ENCODE data around the gene TNS3. TPM values are rescaled to one million over a fixed set of nuclear protein-coding genes. Genes with fewer than 3 reads are reported as not detected.

Gene TNS3
- total and polyA plus RNA-seq, 10 of the 15 experiments (the other 5 are each of a cell fraction or from before 2014, with no cell fraction given) = 0.27 to 2.7 (median 0.79) TPM

DNA sequence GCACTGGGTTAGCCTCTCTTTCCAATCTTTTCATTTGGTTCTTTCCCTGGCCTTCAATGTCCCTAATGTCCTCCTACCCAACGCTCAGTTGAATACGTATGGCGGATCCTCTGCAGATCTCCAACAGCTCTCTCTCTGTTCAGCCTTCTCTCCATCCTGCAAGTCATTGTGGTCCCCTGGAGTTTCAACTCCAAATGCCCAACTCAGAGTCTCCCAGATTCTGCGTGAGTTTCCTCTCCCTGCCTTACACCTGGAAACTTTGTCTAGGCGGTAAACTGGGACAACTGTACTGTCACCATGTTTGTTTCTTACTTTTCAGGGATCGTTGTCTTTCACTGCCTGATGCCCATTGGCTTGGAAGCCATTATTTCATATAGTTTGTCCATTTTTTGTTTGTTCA lies 273.1 kb downstream of the TNS3 start:
- DNase-seq (ENCODE audit: low read depth, low spot score) (no peak), FAIRE-seq (no peak), ATAC-seq (no peak)
- ChIA-PET RAD21 (ENCODE audit: unreplicated experiment) (no interaction called here), CTCF (no interaction called here), POLR2A (no interaction called here), SMC1A (ENCODE audit: uncharacterized antibody, unreplicated experiment) (no interaction called here)
- H3K9me3 ChIP-seq (replicated peaks; ENCODE audit: control insufficient read depth, insufficient read depth, low read length) = no peaks in the 10 kb centered on the region; the same call in 2 of the 3 replicates
- in situ Hi-C loops (cut with MboI) (no loop called here), intact Hi-C loops (cut with micrococcal nuclease; ENCODE audit: unreplicated experiment) (no loop called here)
- no peak overlapping the region for H2AFZ ChIP-seq (ENCODE audit: control insufficient read depth, low read depth, low read length)
- no peaks in the 10 kb centered on the region for H3K27me3 ChIP-seq (replicated peaks in 1 of 2; ENCODE audit: control insufficient read depth in 2 of 2, insufficient read depth in 2 of 2, low read length in 1 of 2)
- no peak overlapping the region for H3K4me2 ChIP-seq (ENCODE audit: control insufficient read depth, insufficient read depth)
- H3K4me1 ChIP-seq (ENCODE audit: control insufficient read depth, insufficient read depth, low read length) = no peaks in the 10 kb centered on the region
- TF ChIP-seq MTA3 (IDR thresholded peaks at IDR 0.05; ENCODE audit: borderline replicate concordance, low read length) (no peak), SUPT20H (IDR thresholded peaks at IDR 0.05; ENCODE audit: borderline replicate concordance, control insufficient read depth, low read depth, low read length) (no peak), CEBPB (IDR thresholded peaks at IDR 0.05; ENCODE audit: borderline replicate concordance in 1 of 2, low read depth in 2 of 2, low read length in 2 of 2) (no peak), IRF4 (IDR thresholded peaks at IDR 0.05; ENCODE audit: low read depth, low read length) (no peak), HDGF (IDR thresholded peaks at IDR 0.05) (no peak), SMAD5 (IDR thresholded peaks at IDR 0.05; ENCODE audit: low read depth) (no peak), RAD21 (IDR thresholded peaks at IDR 0.05; ENCODE audit: insufficient read depth, low read depth, low read length) (no peak), SMARCA5 (IDR thresholded peaks at IDR 0.05) (no peak), KDM1A (IDR thresholded peaks at IDR 0.05; ENCODE audit: borderline replicate concordance) (no peak), STAT1 (conservative IDR thresholded peaks at IDR 0.05) (no peak)
- no peaks in the 10 kb centered on the region for H3K36me3 ChIP-seq (ENCODE audit: control insufficient read depth in 2 of 2, insufficient read depth in 2 of 2, low read length in 1 of 2)
- no peaks in the 10 kb centered on the region for H4K20me1 ChIP-seq (ENCODE audit: control insufficient read depth, insufficient read depth)
- no peak overlapping the region for H3K4me3 ChIP-seq
- no peak overlapping the region for H3K27ac ChIP-seq (ENCODE audit: control insufficient read depth, insufficient read depth)
- no peak overlapping the region for H3K9ac ChIP-seq (ENCODE audit: control insufficient read depth, insufficient read depth, low read length)
- BruUV-seq (replicated peaks) = no TSS peak
- H3K79me2 ChIP-seq (ENCODE audit: control insufficient read depth, insufficient read depth, low read length) = no peaks in the 10 kb centered on the region
- WGBS (ENCODE audit: insufficient coverage, insufficient replicate concordance, low lambda C conversion rate, missing lambda C conversion rate) = 67% methylated on average over 6 of the region's 6 CpGs

DNA sequence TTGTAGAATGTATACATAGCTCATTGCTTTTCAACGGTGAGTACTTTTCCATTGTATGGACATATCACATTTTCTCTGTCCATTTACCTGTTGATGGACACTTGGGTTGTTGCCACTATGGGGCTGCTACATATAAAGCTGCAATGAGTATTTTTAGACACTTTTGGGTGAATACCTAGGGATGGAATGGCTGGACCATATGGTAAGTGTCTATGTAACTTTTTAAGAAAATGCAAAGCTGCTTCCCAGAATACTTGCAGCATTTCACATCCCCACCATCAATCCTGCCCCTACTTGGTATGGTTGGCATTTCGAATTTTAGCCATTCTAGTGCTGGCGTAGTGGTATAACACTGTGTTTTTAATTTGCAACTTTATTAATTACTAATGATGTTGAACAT lies 274.6 kb downstream of the TNS3 start:
- Histone ChIP-seq H3K27ac (ENCODE audit: control insufficient read depth, insufficient read depth) (no peak overlapping the region), H3K4me3 (no peak overlapping the region), H3K27me3 (replicated peaks in 1 of 2; ENCODE audit: control insufficient read depth in 2 of 2, insufficient read depth in 2 of 2, low read length in 1 of 2) (no peaks in the 10 kb centered on the region), H2AFZ (ENCODE audit: control insufficient read depth, low read depth, low read length) (no peak overlapping the region), H3K9ac (ENCODE audit: control insufficient read depth, insufficient read depth, low read length) (no peak overlapping the region), H3K4me2 (ENCODE audit: control insufficient read depth, insufficient read depth) (no peak overlapping the region), H3K36me3 (ENCODE audit: control insufficient read depth in 2 of 2, insufficient read depth in 2 of 2, low read length in 1 of 2) (no peaks in the 10 kb centered on the region), H3K4me1 (ENCODE audit: control insufficient read depth, insufficient read depth, low read length) (no peaks in the 10 kb centered on the region), H4K20me1 (ENCODE audit: control insufficient read depth, insufficient read depth) (no peaks in the 10 kb centered on the region), H3K79me2 (ENCODE audit: control insufficient read depth, insufficient read depth, low read length) (no peaks in the 10 kb centered on the region), H3K9me3 (replicated peaks; ENCODE audit: control insufficient read depth, insufficient read depth, low read length) (no peaks in the 10 kb centered on the region; the same call in 2 of the 3 replicates)
- 20% methylated on average over 3 of the region's 3 CpGs for WGBS (ENCODE audit: insufficient coverage, insufficient replicate concordance, low lambda C conversion rate, missing lambda C conversion rate)
- ChIA-PET RAD21 (ENCODE audit: unreplicated experiment) (no interaction called here), POLR2A (no interaction called here), SMC1A (ENCODE audit: uncharacterized antibody, unreplicated experiment) (no interaction called here), CTCF (no interaction called here)
- in situ Hi-C loops (cut with MboI) = no loop called here
- no TSS peak for BruUV-seq (replicated peaks)
- DNase-seq (ENCODE audit: low read depth, low spot score) (no peak), ATAC-seq (no peak), FAIRE-seq (no peak)
- intact Hi-C loops (cut with micrococcal nuclease; ENCODE audit: unreplicated experiment) = no loop called here
- TF ChIP-seq RCOR1 (conservative IDR thresholded peaks at IDR 0.05; ENCODE audit: low read depth, low read length) (no peak), KDM1A (IDR thresholded peaks at IDR 0.05; ENCODE audit: borderline replicate concordance) (no peak), IKZF2 (IDR thresholded peaks at IDR 0.05) (no peak), RAD21 (IDR thresholded peaks at IDR 0.05; ENCODE audit: insufficient read depth, low read depth, low read length) (no peak), HDGF (IDR thresholded peaks at IDR 0.05) (no peak), JUNB (IDR thresholded peaks at IDR 0.05) (no peak), ETV6 (conservative IDR thresholded peaks at IDR 0.05 in 1 of 2, IDR thresholded peaks at IDR 0.05 in 1 of 2; ENCODE audit: borderline replicate concordance in 1 of 2, low read depth in 1 of 2) (no peak)
- TF ChIP-seq, protein P1, sequence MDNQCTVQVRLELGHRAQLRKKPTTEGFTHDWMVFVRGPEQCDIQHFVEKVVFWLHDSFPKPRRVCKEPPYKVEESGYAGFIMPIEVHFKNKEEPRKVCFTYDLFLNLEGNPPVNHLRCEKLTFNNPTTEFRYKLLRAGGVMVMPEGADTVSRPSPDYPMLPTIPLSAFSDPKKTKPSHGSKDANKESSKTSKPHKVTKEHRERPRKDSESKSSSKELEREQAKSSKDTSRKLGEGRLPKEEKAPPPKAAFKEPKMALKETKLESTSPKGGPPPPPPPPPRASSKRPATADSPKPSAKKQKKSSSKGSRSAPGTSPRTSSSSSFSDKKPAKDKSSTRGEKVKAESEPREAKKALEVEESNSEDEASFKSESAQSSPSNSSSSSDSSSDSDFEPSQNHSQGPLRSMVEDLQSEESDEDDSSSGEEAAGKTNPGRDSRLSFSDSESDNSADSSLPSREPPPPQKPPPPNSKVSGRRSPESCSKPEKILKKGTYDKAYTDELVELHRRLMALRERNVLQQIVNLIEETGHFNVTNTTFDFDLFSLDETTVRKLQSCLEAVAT (IDR thresholded peaks at IDR 0.05) = no peak
- TF ChIP-seq, protein P2, sequence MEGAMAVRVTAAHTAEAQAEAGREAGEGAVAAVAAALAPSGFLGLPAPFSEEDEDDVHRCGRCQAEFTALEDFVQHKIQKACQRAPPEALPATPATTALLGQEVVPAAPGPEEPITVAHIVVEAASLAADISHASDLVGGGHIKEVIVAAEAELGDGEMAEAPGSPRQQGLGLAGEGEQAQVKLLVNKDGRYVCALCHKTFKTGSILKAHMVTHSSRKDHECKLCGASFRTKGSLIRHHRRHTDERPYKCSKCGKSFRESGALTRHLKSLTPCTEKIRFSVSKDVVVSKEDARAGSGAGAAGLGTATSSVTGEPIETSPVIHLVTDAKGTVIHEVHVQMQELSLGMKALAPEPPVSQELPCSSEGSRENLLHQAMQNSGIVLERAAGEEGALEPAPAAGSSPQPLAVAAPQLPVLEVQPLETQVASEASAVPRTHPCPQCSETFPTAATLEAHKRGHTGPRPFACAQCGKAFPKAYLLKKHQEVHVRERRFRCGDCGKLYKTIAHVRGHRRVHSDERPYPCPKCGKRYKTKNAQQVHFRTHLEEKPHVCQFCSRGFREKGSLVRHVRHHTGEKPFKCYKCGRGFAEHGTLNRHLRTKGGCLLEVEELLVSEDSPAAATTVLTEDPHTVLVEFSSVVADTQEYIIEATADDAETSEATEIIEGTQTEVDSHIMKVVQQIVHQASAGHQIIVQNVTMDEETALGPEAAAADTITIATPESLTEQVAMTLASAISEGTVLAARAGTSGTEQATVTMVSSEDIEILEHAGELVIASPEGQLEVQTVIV (IDR thresholded peaks at IDR 0.05; ENCODE audit: borderline replicate concordance, partially characterized antibody) = no peak

Measured in GM12878 (cell line).